IMR-90 (cell line): ENCODE measurements around the gene CCNYL1. TPM values are rescaled to one million over a fixed set of nuclear protein-coding genes. Genes with fewer than 3 reads are reported as not detected.

Experiments used
- ATAC-seq: fragments of 200-7000 bp; cut with Tn5 transposase; 2 replicates; pipeline ENCODE4 v1.9.1; 2020; ENCODE audit warnings: low read depth, mild to moderate bottlenecking, moderate library complexity
- Bru-seq: library from RNA; stranded (reverse); fragments of 400-500 nt; gene quantifications from one replicate; lab custom pipeline; 2021; lab: Mats Ljungman, UMichigan
- BruChase-seq, 2 experiments: library from RNA; stranded (reverse); fragments of 400-500 nt; gene quantifications; one replicate each; lab custom pipeline; 2021; lab: Mats Ljungman, UMichigan
- BruUV-seq: library from RNA; stranded (reverse); fragments of 400-500 nt; replicated peaks from 2 replicates; lab custom pipeline; 2021; lab: Mats Ljungman, UMichigan
- CTCF ChIA-PET: fragments of 300-600 bp; formaldehyde crosslinking; extraction: SDS; loops from one replicate; lab custom pipeline; 2021; ENCODE audit warnings: antibody characterized with exemption; lab: Yijun Ruan, JAX
- POLR2A ChIA-PET: fragments of 300-600 bp; sonication (Branson Sonifier 250); formaldehyde crosslinking; loops from one replicate; lab custom pipeline; 2022; ENCODE audit warnings: antibody characterized with exemption; ENCODE audit not compliant: unreplicated experiment; lab: Charles Lee
- DNase-seq: peaks from one replicate; pipeline ENCODE4 v3.0.0; 2013
- H2AFZ ChIP-seq: replicated peaks from 2 replicates; pipeline ENCODE3; 2013; ENCODE audit warnings: low read length, mild to moderate bottlenecking; ENCODE audit not compliant: poor library complexity
- H2AK5ac ChIP-seq: 2 replicates; pipeline ENCODE4 v1.6.1; 2013; ENCODE audit warnings: low read depth, low read length, inconsistent platforms
- H2AK9ac ChIP-seq: replicated peaks from 2 replicates; pipeline ENCODE3; 2013; ENCODE audit warnings: mild to moderate bottlenecking, low read depth, low read length, moderate library complexity; ENCODE audit not compliant: poor library complexity
- H2BK120ac ChIP-seq: 2 replicates; pipeline ENCODE4 v1.6.1; 2013; ENCODE audit warnings: low read depth, low read length, inconsistent platforms
- H2BK15ac ChIP-seq: 3 replicates; pipeline ENCODE4 v1.6.1; 2013; ENCODE audit warnings: low read depth, low read length, inconsistent platforms
- H2BK20ac ChIP-seq: 2 replicates; pipeline ENCODE4 v1.6.1; 2013; ENCODE audit warnings: low read depth, mild to moderate bottlenecking, inconsistent platforms, low read length, moderate library complexity
- H2BK5ac ChIP-seq: 2 replicates; pipeline ENCODE4 v1.6.1; 2013; ENCODE audit warnings: mild to moderate bottlenecking, low read depth, low read length, inconsistent platforms; ENCODE audit not compliant: poor library complexity, severe bottlenecking
- H3K14ac ChIP-seq: replicated peaks from 2 replicates; pipeline ENCODE4 v1.6.1; 2013; ENCODE audit warnings: low read depth, low read length, inconsistent platforms
- H3K18ac ChIP-seq: 2 replicates; pipeline ENCODE4 v1.6.1; 2013; ENCODE audit warnings: low read depth, low read length, control low read depth
- H3K23ac ChIP-seq: 2 replicates; pipeline ENCODE4 v1.6.1; 2013; ENCODE audit warnings: low read depth, low read length, inconsistent platforms
- H3K27ac ChIP-seq: 2 replicates; pipeline ENCODE4 v1.5.1; 2013; ENCODE audit warnings: mild to moderate bottlenecking, control low read depth, low read length; ENCODE audit not compliant: insufficient read depth
- H3K27me3 ChIP-seq: 2 replicates; pipeline ENCODE4 v1.6.1; 2013; ENCODE audit warnings: low read length; ENCODE audit not compliant: control insufficient read depth, insufficient read depth
- H3K36me3 ChIP-seq: 2 replicates; pipeline ENCODE4 v1.6.1; 2013; ENCODE audit warnings: low read length, mixed read lengths; ENCODE audit not compliant: control insufficient read depth, insufficient read depth
- H3K4ac ChIP-seq: 2 replicates; pipeline ENCODE4 v1.6.1; 2013; ENCODE audit warnings: low read depth, low read length, inconsistent platforms
- H3K4me1 ChIP-seq: 2 replicates; pipeline ENCODE4 v1.6.1; 2013; ENCODE audit warnings: low read length, mixed read lengths; ENCODE audit not compliant: control insufficient read depth, insufficient read depth
- H3K4me2 ChIP-seq: 2 replicates; pipeline ENCODE4 v1.6.1; 2013; ENCODE audit warnings: low read depth, mild to moderate bottlenecking, control low read depth, low read length, moderate library complexity
- H3K4me3 ChIP-seq: 2 replicates; pipeline ENCODE4 v1.5.1; 2013; ENCODE audit warnings: low read depth, mild to moderate bottlenecking, control low read depth, low read length, moderate library complexity; ENCODE audit not compliant: insufficient read depth
- H3K56ac ChIP-seq: 2 replicates; pipeline ENCODE4 v1.6.1; 2013; ENCODE audit warnings: low read length, inconsistent platforms; ENCODE audit not compliant: insufficient read depth; ENCODE audit errors: extremely low read depth
- H3K79me1 ChIP-seq, 2 experiments: 2 replicates each; pipeline ENCODE4 v1.6.1; 2013; ENCODE audit warnings: low read length in 2 of 2, inconsistent platforms in 1 of 2, low read depth in 1 of 2
- H3K9ac ChIP-seq: 2 replicates; pipeline ENCODE4 v1.6.1; 2013; ENCODE audit warnings: low read depth, low read length, control low read depth
- H3K9me1 ChIP-seq: 2 replicates; pipeline ENCODE4 v1.6.1; 2013; ENCODE audit warnings: low read length, inconsistent platforms; ENCODE audit not compliant: insufficient read depth
- H3K9me3 ChIP-seq: 2 replicates; pipeline ENCODE4 v1.6.1; 2013; ENCODE audit warnings: low read length; ENCODE audit not compliant: control insufficient read depth, insufficient read depth
- H4K20me1 ChIP-seq: 2 replicates; pipeline ENCODE4 v1.6.1; 2013; ENCODE audit warnings: low read length, inconsistent platforms; ENCODE audit not compliant: insufficient read depth
- H4K5ac ChIP-seq: 2 replicates; pipeline ENCODE4 v1.6.1; 2013; ENCODE audit warnings: mild to moderate bottlenecking, low read depth, low read length, control low read depth
- H4K8ac ChIP-seq, 2 experiments: 2 replicates each; pipeline ENCODE4 v1.6.1; 2013; ENCODE audit warnings: low read depth in 2 of 2, low read length in 2 of 2, control low read depth in 1 of 2, inconsistent platforms in 1 of 2
- H4K91ac ChIP-seq: 2 replicates; pipeline ENCODE4 v1.6.1; 2013; ENCODE audit warnings: low read depth, low read length, inconsistent platforms; ENCODE audit not compliant: insufficient read depth
- CEBPB ChIP-seq: IDR thresholded peaks from 2 replicates; pipeline ENCODE4 v1.6.1; 2012; ENCODE audit warnings: low read depth, low read length, improper control_type of control experiment
- CHD1 ChIP-seq: IDR thresholded peaks from 2 replicates; pipeline ENCODE4 v1.6.1; 2012; ENCODE audit warnings: low read depth, low read length, improper control_type of control experiment
- CTCF ChIP-seq: conservative IDR thresholded peaks from 2 replicates; pipeline ENCODE4 v1.5.1; 2012; ENCODE audit warnings: mild to moderate bottlenecking, low read depth, low read length, improper control_type of control experiment
- FOS ChIP-seq: fragments of 150-350 bp; IDR thresholded peaks from 2 replicates; pipeline ENCODE4 v1.6.1; 2016; ENCODE audit warnings: low read depth, low read length
- MAFK ChIP-seq: IDR thresholded peaks from 2 replicates; pipeline ENCODE4 v1.6.1; 2012; ENCODE audit warnings: low read depth, low read length, improper control_type of control experiment
- MXI1 ChIP-seq: IDR thresholded peaks from 2 replicates; pipeline ENCODE4 v1.6.1; 2012; ENCODE audit warnings: low read depth, mild to moderate bottlenecking, low read length, moderate library complexity, borderline replicate concordance
- NFE2L2 ChIP-seq: fragments of 150-350 bp; IDR thresholded peaks from 2 replicates; pipeline ENCODE4 v1.6.1; 2016; ENCODE audit warnings: low read depth, mild to moderate bottlenecking, low read length
- POLR2A ChIP-seq: IDR thresholded peaks from 2 replicates; pipeline ENCODE4 v1.6.1; 2012; ENCODE audit warnings: mild to moderate bottlenecking, low read depth, low read length
- RAD21 ChIP-seq: IDR thresholded peaks from 2 replicates; pipeline ENCODE4 v1.6.1; 2012; ENCODE audit warnings: low read length, improper control_type of control experiment
- RCOR1 ChIP-seq: IDR thresholded peaks from 2 replicates; pipeline ENCODE4 v1.6.1; 2012; ENCODE audit warnings: mild to moderate bottlenecking, low read length, improper control_type of control experiment; ENCODE audit not compliant: insufficient replicate concordance
- SMC3 ChIP-seq: fragments of 150-350 bp; IDR thresholded peaks from 2 replicates; pipeline ENCODE4 v1.6.1; 2016; ENCODE audit warnings: low read depth, mild to moderate bottlenecking, antibody characterized with exemption, low read length, moderate library complexity
- USF2 ChIP-seq: fragments of 150-350 bp; IDR thresholded peaks from 2 replicates; pipeline ENCODE4 v1.6.1; 2017; ENCODE audit warnings: mild to moderate bottlenecking, antibody characterized with exemption, low read length, low read depth
- WGBS, 2 experiments: methylation state at CpG; one replicate each; pipeline versions ENCODE4 v1.1.5 to v1.1.7; 2013; ENCODE audit warnings: missing lambda C conversion rate in 2 of 2; ENCODE audit not compliant: insufficient read length in 1 of 2; ENCODE audit errors: extremely low coverage in 2 of 2; 5-methylcytosine and 5-hydroxymethylcytosine counted together
- dilution Hi-C: fragments of 300-500 bp; cut with HindIII; formaldehyde crosslinking; loops from one replicate; pipeline ENCODE4 v1.14.3; 2018; ENCODE audit warnings: low sequenced_read_pairs; ENCODE audit not compliant: unreplicated experiment
- in situ Hi-C: fragments of 300-500 bp; cut with MboI; formaldehyde crosslinking; loops from 3 replicates; pipeline ENCODE4 v1.14.3; 2019; ENCODE audit warnings: low sequenced_read_pairs, inconsistent platforms, mixed read lengths
- intact Hi-C: fragments of 100-400 bp; cut with micrococcal nuclease; formaldehyde crosslinking; loops from 2 replicates; pipeline ENCODE4 v1.10.0; 2022
- long read RNA-seq: library from polyadenylated mRNA; unstranded; transcript quantifications from one replicate; pipeline ENCODE4 v2.0.0, GENCODE V29; 2021; ENCODE audit not compliant: unreplicated experiment
- polyA plus RNA-seq, 3 experiments: library from polyadenylated mRNA; depleted of rRNA; stranded (reverse); fragments of >200 nt; gene quantifications; 2 replicates each; pipeline ENCODE4 v1.2.3, GENCODE V29; 2012; ENCODE audit warnings: low replicate concordance in 1 of 3
- total RNA-seq: library from RNA; depleted of rRNA; stranded (reverse); fragments of >200 nt; gene quantifications from 2 replicates; pipeline ENCODE4 v1.2.3, GENCODE V29; 2012; rRNA removed

The CCNYL1 gene
- total RNA-seq (5.4 and 6.7 TPM in 2 replicates), polyA plus RNA-seq (2012; rRNA removed) (5.7 and 7.3 TPM in 2 replicates), Bru-seq, nascent RNA (percentile 85 among the genes with signal in this experiment), BruChase-seq, experiment 1, labeled RNA remaining after a 6-hour chase (percentile 86 among the genes with signal in this experiment), BruChase-seq, experiment 2, labeled RNA remaining after a 2-hour chase (percentile 78 among the genes with signal in this experiment)
- 2.9 and 3.5 TPM in 2 replicates for polyA plus RNA-seq (2012; cell fraction: cytosol; rRNA removed)
- polyA plus RNA-seq (2012; cell fraction: nucleus; rRNA removed; ENCODE audit: low replicate concordance), result 3.3 and 13.0 TPM in 2 replicates
- long read RNA-seq, transcript CCNYL1-201 (10 exons, 3,767 nt), result major isoform, 9 of 12 reads
- long read RNA-seq, partial matches to known transcripts, result 1 of 12 reads
- long read RNA-seq, other reads (novel, unspliced or antisense), result 1 of 12 reads

GRCh38 chr2:207710814-207711740 is at the start of gene CCNYL1:
CCNYL1 (plus strand) TSS chr2:207711640; CDS start chr2:207711897, 257 bp downstream.
- H3K27me3 ChIP-seq, result no peaks in the 10 kb centered on the region
- in situ Hi-C loops, result loop anchor here (25.0 kb wide), 1 partner anchor 549 kb away; the partner anchor contains the start of gene KLF7
- peak; percentile 30; the same call in 1 of the 2 replicates for TF ChIP-seq FOS
- TF ChIP-seq MAFK, result no peak
- peak; percentile 55; the same call in 1 of the 2 replicates for TF ChIP-seq MXI1
- TF ChIP-seq RAD21, result no peak
- no peak for TF ChIP-seq CHD1
- 0 out of 2 replicates have a peak, but pooled peaks have one; percentile 10 for TF ChIP-seq CTCF
- TF ChIP-seq POLR2A, result peak; percentile 90
- TF ChIP-seq CEBPB, result no peak
- no peak for TF ChIP-seq NFE2L2
- TF ChIP-seq USF2, result peak; percentile 99
- TF ChIP-seq RCOR1, result no peak
- no peak for TF ChIP-seq SMC3

More at GRCh38 chr2:207710814-207711740, at the start of gene CCNYL1:
- POLR2A ChIA-PET, result interaction anchor here (0.6 kb wide), 1 partner anchor 10 kb away, joined by 3 read pairs; no protein-coding TSS in a partner anchor
- peak within 1 kb of the TSS; percentile 10; the same call in 1 of the 2 replicates for H3K18ac ChIP-seq
- ATAC-seq, result peak; percentile 98
- peak within 1 kb of the TSS; percentile 79 for H2AK9ac ChIP-seq
- peak within 1 kb of the TSS; percentile 87 for H3K4me3 ChIP-seq
- no peak within 1 kb of the TSS for H2BK20ac ChIP-seq
- peaks cover 7 to 28% of the 10 kb centered on the region in 2 experiments; a peak in 3 of 4 replicates for H3K79me1 ChIP-seq
- peak within 1 kb of the TSS; percentile 30 for H4K91ac ChIP-seq
- peak within 1 kb of the TSS; percentile 85 for H3K4ac ChIP-seq
- dilution Hi-C loops, result no loop called here
- H3K9ac ChIP-seq, result peak within 1 kb of the TSS; percentile 72
- peak within 1 kb of the TSS; percentile 89 for H3K56ac ChIP-seq
- H2BK15ac ChIP-seq, result no peak within 1 kb of the TSS
- DNase-seq, result peak; percentile 99
- H4K8ac ChIP-seq, result peak within 1 kb of the TSS; percentile 24 to 70; a peak in 3 of 4 replicates
- no peaks in the 10 kb centered on the region for H3K4me1 ChIP-seq
- H3K9me3 ChIP-seq, result no peaks in the 10 kb centered on the region
- H4K5ac ChIP-seq, result peak within 1 kb of the TSS; percentile 18; the same call in 1 of the 2 replicates
- peak within 1 kb of the TSS; percentile 76 for H3K23ac ChIP-seq
- peak within 1 kb of the TSS; percentile 33 for H2AK5ac ChIP-seq
- CTCF ChIA-PET, result interaction anchor here (0.6 to 1.0 kb wide), 5 partner anchors 17 to 330 kb away, joined by 3 to 4 read pairs (median 3); no protein-coding TSS in a partner anchor
- H2BK120ac ChIP-seq, result peak within 1 kb of the TSS; percentile 53
- peak within 1 kb of the TSS; percentile 75 for H3K27ac ChIP-seq
- H3K14ac ChIP-seq, result peak within 1 kb of the TSS; percentile 74
- peak within 1 kb of the TSS; percentile 67 for H2BK5ac ChIP-seq
- peak within 1 kb of the TSS; percentile 99 for H3K4me2 ChIP-seq
- H3K36me3 ChIP-seq, result no peaks in the 10 kb centered on the region
- no peaks in the 10 kb centered on the region; the same call in 1 of the 2 replicates for H4K20me1 ChIP-seq
- 2% methylated on average over 38 of the region's 60 CpGs; no CpG with 5 or more reads in 1 of the 2 experiments for WGBS, 2 experiments
- intact Hi-C loops, result loop anchor here (2.0 to 5.0 kb wide), 4 partner anchors 34 to 219 kb away; partner anchors contain the start of gene METTL21A
- H3K9me1 ChIP-seq, result no peaks in the 10 kb centered on the region; the same call in 1 of the 2 replicates
- no TSS peak for BruUV-seq
- peak within 1 kb of the TSS; percentile 93 for H2AFZ ChIP-seq
